ENCODE data around the gene TMEM174. TPM values are rescaled to one million over a fixed set of nuclear protein-coding genes. Genes with fewer than 3 reads are reported as not detected.
A peak's percentile ranks its signal among the peaks of the same experiment; 100 is the strongest.

TMEM174 gene
- total RNA-seq, 1 donor from 2014 or later: not detected

GRCh38 chr5:73221726-73222125, 48.7 kb downstream of the TMEM174 start:
- no peak overlapping the region for H3K4me3 Mint-ChIP-seq
- H3K79me2 ChIP-seq (ENCODE audit: low read depth): no peaks in the 10 kb centered on the region
- H3K27ac Mint-ChIP-seq: no peak overlapping the region
- H3K4me2 ChIP-seq: no peak overlapping the region
- peaks cover 3% of the 10 kb centered on the region for H3K4me1 Mint-ChIP-seq
- no peak overlapping the region for H2AFZ ChIP-seq (replicated peaks)
- no peak overlapping the region for H3K4me3 ChIP-seq
- H3K9me3 Mint-ChIP-seq: no peaks in the 10 kb centered on the region
- no peak overlapping the region for H3K27ac ChIP-seq
- no peaks in the 10 kb centered on the region for H3K9me3 ChIP-seq (ENCODE audit: low read depth)
- no peaks in the 10 kb centered on the region for H4K20me1 ChIP-seq (ENCODE audit: low read depth)
- H3K27me3 Mint-ChIP-seq (ENCODE audit: insufficient read depth, low read depth): peaks cover 19% of the 10 kb centered on the region
- no peaks in the 10 kb centered on the region for H3F3A ChIP-seq (ENCODE audit: low read depth)
- peaks cover 99% of the 10 kb centered on the region for H3K27me3 ChIP-seq
- no peak for DNase-seq (ENCODE audit: low spot score)
- no peaks in the 10 kb centered on the region for H3K36me3 Mint-ChIP-seq
- H3K9ac ChIP-seq: no peak overlapping the region
- H3K4me1 ChIP-seq: peaks cover 8% of the 10 kb centered on the region
- TF ChIP-seq EZH2phosphoT487 (IDR thresholded peaks at IDR 0.05) (no peak), EZH2 (IDR thresholded peaks at IDR 0.05) (no peak), CTCF (IDR thresholded peaks at IDR 0.05) (no peak)
- no peaks in the 10 kb centered on the region for H3K36me3 ChIP-seq

GRCh38 chr5:73222173-73222572, 49.2 kb downstream of the TMEM174 start:
- Histone ChIP-seq H3K79me2 (ENCODE audit: low read depth) (no peaks in the 10 kb centered on the region), H3K4me1 (peaks cover 8% of the 10 kb centered on the region), H4K20me1 (ENCODE audit: low read depth) (no peaks in the 10 kb centered on the region), H3K36me3 (no peaks in the 10 kb centered on the region), H3K4me3 (no peak overlapping the region), H3F3A (ENCODE audit: low read depth) (no peaks in the 10 kb centered on the region), H3K27ac (no peak overlapping the region), H3K4me2 (no peak overlapping the region), H2AFZ (replicated peaks) (no peak overlapping the region), H3K9me3 (ENCODE audit: low read depth) (no peaks in the 10 kb centered on the region), H3K9ac (no peak overlapping the region), H3K27me3 (peaks cover 99% of the 10 kb centered on the region)
- peak; percentile 20 for DNase-seq (ENCODE audit: low spot score)
- TF ChIP-seq EZH2phosphoT487 (IDR thresholded peaks at IDR 0.05) (no peak), CTCF (IDR thresholded peaks at IDR 0.05) (no peak), EZH2 (IDR thresholded peaks at IDR 0.05) (no peak)
- H3K27ac Mint-ChIP-seq: no peak overlapping the region
- no peak overlapping the region for H3K4me3 Mint-ChIP-seq
- no peaks in the 10 kb centered on the region for H3K9me3 Mint-ChIP-seq
- peaks cover 3% of the 10 kb centered on the region for H3K4me1 Mint-ChIP-seq
- H3K36me3 Mint-ChIP-seq: no peaks in the 10 kb centered on the region
- H3K27me3 Mint-ChIP-seq (ENCODE audit: insufficient read depth, low read depth): peaks cover 16% of the 10 kb centered on the region

Other genes with a start within 250 kb of the TMEM174 start
- 11.7 and 17.7 TPM in 2 replicates for gene FCHO2, start 217.2 kb upstream of the TMEM174 start, total RNA-seq (ENCODE audit: low replicate concordance)
- not detected in 2 replicates for gene TMEM171, start 52.6 kb upstream of the TMEM174 start, total RNA-seq (ENCODE audit: low replicate concordance)